Breast epithelium (tissue), 4 donors: Measurements from ENCODE around the gene RELL2. TPM values are rescaled to one million over a fixed set of nuclear protein-coding genes. Genes with fewer than 3 reads are reported as not detected.
"Not testable (repeated sequence)": the region's sequence is repeated elsewhere in the genome, so short reads cannot be mapped to it uniquely, and the experiment has no call there.

Experiments used
- DNase-seq, 2 donors: peaks; one replicate each; pipeline ENCODE4 v3.0.0-alpha.2; 2019; ENCODE audit warnings: low spot score in 2 of 2
- H3K27ac ChIP-seq, 2 donors: fragments of 200-600 bp; sonication (generic) in 1 of 2; one replicate each; pipeline ENCODE4 v1.5.1; 2016 to 2019; ENCODE audit warnings: mild to moderate bottlenecking in 1 of 2
- H3K27me3 ChIP-seq, 2 donors: fragments of 200-600 bp; sonication (generic) in 1 of 2; one replicate each; pipeline versions ENCODE4 v1.5.1 to v1.6.0; 2017 to 2019; ENCODE audit warnings: control low read depth in 1 of 2, mild to moderate bottlenecking in 1 of 2
- H3K36me3 ChIP-seq: fragments of 200-600 bp; one replicate; pipeline ENCODE4 v1.5.1; 2019
- H3K4me1 ChIP-seq, 2 donors: fragments of 200-600 bp; sonication (generic); one replicate each; pipeline ENCODE4 v1.5.1; 2016 to 2019; ENCODE audit warnings: control low read depth in 1 of 2
- H3K4me3 ChIP-seq, 3 donors: fragments of 200-600 bp; sonication (generic); 1 replicate in 2 of 3; 2 replicates in 1 of 3; pipeline ENCODE4 v1.5.1; 2016 to 2019; ENCODE audit warnings: mild to moderate bottlenecking in 3 of 3, moderate library complexity in 2 of 3
- H3K9me3 ChIP-seq, 2 donors: fragments of 200-600 bp; sonication (generic) in 1 of 2; one replicate each; pipeline ENCODE4 v1.5.1; 2016 to 2019; ENCODE audit warnings: control low read depth in 1 of 2
- CTCF ChIP-seq, 3 donors: fragments of 450-650 bp; IDR thresholded peaks; one replicate each; pipeline ENCODE4 v1.5.1; 2016 to 2017; ENCODE audit warnings: antibody characterized with exemption in 3 of 3, mild to moderate bottlenecking in 3 of 3, moderate library complexity in 3 of 3
- POLR2A ChIP-seq: fragments of 450-650 bp; IDR thresholded peaks from one replicate; pipeline ENCODE4 v1.6.1; 2016; ENCODE audit warnings: antibody characterized with exemption, mild to moderate bottlenecking, moderate library complexity
- POLR2AphosphoS5 ChIP-seq, 3 donors: sonication (generic); formaldehyde crosslinking; IDR thresholded peaks; one replicate each; pipeline ENCODE4 v1.6.1; 2017; ENCODE audit warnings: antibody characterized with exemption in 3 of 3
- intact Hi-C: fragments of 100-400 bp; cut with DNase I; formaldehyde crosslinking; loops from one replicate; pipeline ENCODE4 v1.15.1; 2023; ENCODE audit warnings: low total_unique reads
- total RNA-seq, 3 donors: library from RNA; depleted of rRNA; stranded (reverse); fragments of >200 nt; gene quantifications; one replicate each; pipeline ENCODE4 v1.1.0, GENCODE V29; 2016

Gene RELL2
- total RNA-seq, 3 donors from 2014 or later = 1.3 to 4.3 (median 4.0) TPM

- Histone ChIP-seq H3K27me3 (no peaks in the 10 kb centered on the region), H3K27ac (no peak overlapping the region), H3K4me1 (no peaks in the 10 kb centered on the region), H3K9me3 (no peaks in the 10 kb centered on the region), H3K4me3 (no peak overlapping the region), H3K36me3 (no peaks in the 10 kb centered on the region)
- no peak for TF ChIP-seq CTCF (IDR thresholded peaks at IDR 0.05)
- no peak for TF ChIP-seq POLR2AphosphoS5 (IDR thresholded peaks at IDR 0.05)
- TF ChIP-seq POLR2A = no peak
- no peak for DNase-seq
- intact Hi-C loops = no loop called here
Measured at GRCh38 chr5:141608046-141608445, 28.8 kb upstream of the RELL2 start.

GRCh38 chr5:141608557-141608956 lies 28.2 kb upstream of the RELL2 start:
- H3K4me3 ChIP-seq = no peak overlapping the region
- intact Hi-C loops = no loop called here
- H3K4me1 ChIP-seq = no peaks in the 10 kb centered on the region
- H3K9me3 ChIP-seq = no peaks in the 10 kb centered on the region
- H3K27me3 ChIP-seq = no peaks in the 10 kb centered on the region
- no peak for DNase-seq
- TF ChIP-seq POLR2AphosphoS5 (IDR thresholded peaks at IDR 0.05) (no peak), POLR2A (no peak), CTCF (IDR thresholded peaks at IDR 0.05) (no peak)
- no peaks in the 10 kb centered on the region for H3K36me3 ChIP-seq
- H3K27ac ChIP-seq = no peak overlapping the region

- no peak for DNase-seq
- TF ChIP-seq CTCF (IDR thresholded peaks at IDR 0.05) (no peak), POLR2A (no peak), POLR2AphosphoS5 (IDR thresholded peaks at IDR 0.05) (no peak)
- Histone ChIP-seq H3K27me3 (no peaks in the 10 kb centered on the region), H3K4me3 (no peak overlapping the region), H3K36me3 (no peaks in the 10 kb centered on the region), H3K4me1 (no peaks in the 10 kb centered on the region), H3K27ac (no peak overlapping the region), H3K9me3 (no peaks in the 10 kb centered on the region)
- intact Hi-C loops = no loop called here
Measured at GRCh38 chr5:141609044-141609443, 27.8 kb upstream of the RELL2 start.

DNA sequence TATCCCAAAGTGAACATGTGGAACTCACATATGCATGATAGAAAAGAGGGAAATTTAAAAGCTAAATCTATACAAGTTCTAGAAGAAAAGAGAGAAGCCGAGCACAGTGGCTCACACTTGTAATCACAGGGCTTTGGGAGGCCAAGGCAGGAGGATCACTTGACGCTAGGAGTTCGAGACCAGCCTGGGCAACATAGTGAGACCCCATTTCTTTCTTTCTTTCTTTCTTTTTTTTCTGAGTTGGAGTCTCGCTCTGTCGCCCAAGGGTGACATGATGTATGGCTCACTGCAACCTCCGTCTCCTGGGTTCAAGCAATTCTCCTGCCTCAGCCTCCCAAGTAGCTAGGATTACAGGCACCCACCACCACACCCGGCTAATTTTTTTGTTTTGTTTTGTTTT lies 26.9 kb upstream of the RELL2 start:
- H3K4me1 ChIP-seq, H3K4me3 ChIP-seq, H3K9me3 ChIP-seq, H3K27me3 ChIP-seq, intact Hi-C loops, DNase-seq, H3K36me3 ChIP-seq, H3K27ac ChIP-seq: not testable (repeated sequence)

GRCh38 chr5:141611289-141611688 lies 25.5 kb upstream of the RELL2 start:
- DNase-seq = no peak
- no peak overlapping the region for H3K27ac ChIP-seq
- H3K9me3 ChIP-seq = no peaks in the 10 kb centered on the region
- intact Hi-C loops = no loop called here
- H3K27me3 ChIP-seq = no peaks in the 10 kb centered on the region
- no peaks in the 10 kb centered on the region for H3K36me3 ChIP-seq
- TF ChIP-seq POLR2A = no peak
- TF ChIP-seq CTCF (IDR thresholded peaks at IDR 0.05) = no peak
- no peak for TF ChIP-seq POLR2AphosphoS5 (IDR thresholded peaks at IDR 0.05)
- H3K4me1 ChIP-seq = no peaks in the 10 kb centered on the region
- H3K4me3 ChIP-seq = no peak overlapping the region

GRCh38 chr5:141613344-141613743 lies 23.5 kb upstream of the RELL2 start:
- no peaks in the 10 kb centered on the region for H3K36me3 ChIP-seq
- no peaks in the 10 kb centered on the region for H3K9me3 ChIP-seq
- H3K27ac ChIP-seq = no peak overlapping the region
- no peaks in the 10 kb centered on the region for H3K4me1 ChIP-seq
- TF ChIP-seq CTCF (IDR thresholded peaks at IDR 0.05) = no peak
- TF ChIP-seq POLR2A = no peak
- no peak for TF ChIP-seq POLR2AphosphoS5 (IDR thresholded peaks at IDR 0.05)
- DNase-seq = no peak
- H3K27me3 ChIP-seq = no peaks in the 10 kb centered on the region
- no peak overlapping the region for H3K4me3 ChIP-seq
- intact Hi-C loops = loop anchor here (2.0 kb wide), 1 partner anchor 23 kb away; no protein-coding TSS in a partner anchor
